K562 (cell line): ENCODE data around the gene RGS9. TPM values are rescaled to one million over a fixed set of nuclear protein-coding genes. Genes with fewer than 3 reads are reported as not detected.

ENCODE experiments used
- HNRNPUL1 ChIP-seq: fragments of 200-400 bp; formaldehyde crosslinking; IDR thresholded peaks from 2 replicates; pipeline ENCODE4 v1.6.1; 2017; ENCODE audit warnings: low read length
- RFX1 ChIP-seq: fragments of 450-650 bp; IDR thresholded peaks from 2 replicates; pipeline ENCODE4 v1.6.1; 2016; ENCODE audit warnings: mild to moderate bottlenecking, moderate library complexity
- RREB1 ChIP-seq: fragments of 250-450 bp; sonication (Bioruptor Pico); IDR thresholded peaks from 2 replicates; pipeline ENCODE4 v1.4.0; 2020
- SIN3A ChIP-seq, 2 experiments: fragments of 150-350 bp in 1 of 2; IDR thresholded peaks; 2 replicates each; pipeline ENCODE4 v1.6.1; 2011 to 2016; ENCODE audit warnings: borderline replicate concordance in 2 of 2, low read depth in 2 of 2, low read length in 2 of 2, mild to moderate bottlenecking in 2 of 2, moderate library complexity in 2 of 2; ENCODE audit not compliant: control insufficient read depth in 1 of 2
- SRSF3 ChIP-seq: fragments of 200-400 bp; formaldehyde crosslinking; IDR thresholded peaks from 2 replicates; pipeline ENCODE4 v1.6.1; 2016; ENCODE audit warnings: mild to moderate bottlenecking, low read length, moderate library complexity; ENCODE audit not compliant: insufficient read depth
- ZBTB40 ChIP-seq, 2 experiments: fragments of 450-650 bp in 1 of 2; sonication (generic) in 1 of 2; formaldehyde crosslinking in 1 of 2; IDR thresholded peaks; 2 replicates each; pipeline versions ENCODE4 v1.7.1 to v1.9.0; 2016 to 2022; ENCODE audit warnings: inconsistent platforms in 1 of 2, mild to moderate bottlenecking in 1 of 2, missing genetic modification reagents in 1 of 2
- ZNF512 ChIP-seq: IDR thresholded peaks from 2 replicates; pipeline ENCODE4 v1.6.1; 2016; ENCODE audit warnings: missing genetic modification characterization, missing compliant biosample characterization
- polyA plus RNA-seq, 8 experiments: library from polyadenylated mRNA; depleted of rRNA in 4 of 8; stranded (reverse) in 5 of 8; unstranded in 3 of 8; fragments of >200 nt; fragmentation: Nextera tagmentation in 2 of 8; fragmentation: Illumina TruSeq in 1 of 8; extraction: Ambion mirVana in 2 of 8; extraction: Trizol in 1 of 8; gene quantifications; 2 replicates each; pipeline versions ENCODE4 v1.2.1 to v1.2.3, GENCODE V29; 2011 to 2014; ENCODE audit warnings: inconsistent platforms in 1 of 8, missing spikeins in 1 of 8
- total RNA-seq, 7 experiments: library from RNA; depleted of rRNA in 6 of 7; stranded (reverse); fragments of >200 nt in 6 of 7; fragmentation: Illumina TruSeq in 2 of 7; extraction: Trizol in 2 of 7; gene quantifications; 2 replicates each; pipeline versions ENCODE4 v1.2.1 to v1.2.3, GENCODE V29; 2011 to 2021; ENCODE audit warnings: low replicate concordance in 1 of 7

RGS9 gene
- total and polyA plus RNA-seq, 9 of the 15 experiments (the other 6 are each of a cell fraction or from before 2014, with no cell fraction given): 0.18 to 1.4 (median 0.55) TPM

GRCh38 chr17:65184235-65184959 lies 47.2 kb downstream of the RGS9 start (continued):
- TF ChIP-seq ZBTB40 (IDR thresholded peaks at IDR 0.05) (no peak), ZBTB40 (CRISPR knock-in tag; IDR thresholded peaks at IDR 0.05) (no peak), RREB1 (CRISPR knock-in tag) (no peak), SIN3A (IDR thresholded peaks at IDR 0.05; ENCODE audit: borderline replicate concordance in 2 of 2, control insufficient read depth in 1 of 2, low read depth in 2 of 2, low read length in 2 of 2) (no peak), RFX1 (no peak), HNRNPUL1 (no peak), SRSF3 (no peak), ZNF512 (tag) (peak; percentile 94)
- TF ChIP-seq, all 486 proteins: peak for 5
